Upper lobe of left lung (tissue), 4 donors: ENCODE measurements around the gene MYO16.

Experiments used
- CTCF ChIP-seq, 6 experiments: fragments of 450-650 bp in 4 of 6; fragments of 200-600 bp in 2 of 6; sonication (generic) in 2 of 6; IDR thresholded peaks; one replicate each; pipeline ENCODE4 v1.5.1; 2016 to 2019; ENCODE audit warnings: antibody characterized with exemption in 6 of 6
- EP300 ChIP-seq, 4 donors: sonication (generic); formaldehyde crosslinking; IDR thresholded peaks; one replicate each; pipeline ENCODE4 v1.5.1; 2017; ENCODE audit warnings: antibody characterized with exemption in 4 of 4, control low read depth in 2 of 4
- POLR2A ChIP-seq, 4 donors: fragments of 450-650 bp; IDR thresholded peaks; one replicate each; pipeline ENCODE4 v1.5.1; 2016 to 2017; ENCODE audit warnings: antibody characterized with exemption in 4 of 4, mild to moderate bottlenecking in 2 of 4
- POLR2AphosphoS5 ChIP-seq, 2 donors: sonication (generic); formaldehyde crosslinking; IDR thresholded peaks; one replicate each; pipeline ENCODE4 v1.5.1; 2017; ENCODE audit warnings: antibody characterized with exemption in 2 of 2

GRCh38 chr13:109203587-109203986 is 574.2 kb downstream of the MYO16 start:
- TF ChIP-seq CTCF (IDR thresholded peaks at IDR 0.05): no peak
- TF ChIP-seq POLR2A (IDR thresholded peaks at IDR 0.05): no peak
- TF ChIP-seq POLR2AphosphoS5 (IDR thresholded peaks at IDR 0.05): no peak
- no peak for TF ChIP-seq EP300 (IDR thresholded peaks at IDR 0.05)
